Measurements from ENCODE around the gene SORCS3.

- TF ChIP-seq CTCF (conservative IDR thresholded peaks at IDR 0.05) (no peak), EZH2 (IDR thresholded peaks at IDR 0.05; ENCODE audit: low read depth) (no peak)
Measured at GRCh38 chr10:105145711-105146110, 504.6 kb downstream of the SORCS3 start.
